Endothelial cell of umbilical vein (primary cell): Measurements from ENCODE around the gene ADI1. TPM values are rescaled to one million over a fixed set of nuclear protein-coding genes. Genes with fewer than 3 reads are reported as not detected.

Source experiments
- BruUV-seq: library from RNA; stranded (reverse); fragments of 400-500 nt; replicated peaks from 2 replicates; lab custom pipeline; 2021; lab: Mats Ljungman, UMichigan
- CTCF ChIA-PET: fragments of 300-600, 350-600 bp; sonication (Branson Sonifier 250); formaldehyde crosslinking; loops from one replicate; lab custom pipeline; 2021; ENCODE audit warnings: antibody characterized with exemption, inconsistent platforms; lab: Charles Lee
- POLR2A ChIA-PET: fragments of 300-600, 350-600 bp; sonication (Branson Sonifier 250); formaldehyde crosslinking; loops from one replicate; lab custom pipeline; 2021; ENCODE audit warnings: antibody characterized with exemption, inconsistent platforms; lab: Charles Lee
- DNase-seq: peaks from one replicate; pipeline ENCODE4 v3.0.0-alpha.2; 2011; ENCODE audit warnings: low read depth, low spot score
- FAIRE-seq: peaks from 2 replicates; lab custom pipeline; 2011; peaks lifted over from hg19 to GRCh38; lab: Jason Lieb, UNC
- H2AFZ ChIP-seq: 2 replicates; pipeline ENCODE4 v1.6.0; 2012; ENCODE audit warnings: low read depth, low read length, control low read depth, inconsistent platforms
- H3K27ac ChIP-seq: 2 replicates; pipeline ENCODE4 v1.5.1; 2011; ENCODE audit warnings: low read depth, mild to moderate bottlenecking, control low read depth, low read length, moderate library complexity; ENCODE audit not compliant: insufficient read depth
- H3K27me3 ChIP-seq, 2 experiments: 2 replicates each; pipeline versions ENCODE4 v1.6.0 to v1.6.1; 2011; ENCODE audit warnings: low read length in 2 of 2, mixed read lengths in 1 of 2; ENCODE audit not compliant: control insufficient read depth in 2 of 2, insufficient read depth in 2 of 2
- H3K36me3 ChIP-seq, 2 experiments: 2 replicates in 1 of 2; 3 replicates in 1 of 2; pipeline ENCODE4 v1.5.1; 2011; ENCODE audit warnings: low read length in 2 of 2, mild to moderate bottlenecking in 1 of 2, moderate library complexity in 1 of 2; ENCODE audit not compliant: control insufficient read depth in 2 of 2, insufficient read depth in 2 of 2; ENCODE audit errors: extremely low read depth in 1 of 2
- H3K4me1 ChIP-seq: 3 replicates; pipeline ENCODE4 v1.5.1; 2011; ENCODE audit warnings: mild to moderate bottlenecking, low read length; ENCODE audit not compliant: control insufficient read depth, insufficient read depth; ENCODE audit errors: extremely low read depth
- H3K4me2 ChIP-seq: 2 replicates; pipeline ENCODE4 v1.6.1; 2011; ENCODE audit warnings: low read length, control low read depth, mixed read lengths; ENCODE audit not compliant: insufficient read depth
- H3K4me3 ChIP-seq, 3 experiments: fragments of 200-600 bp in 1 of 3; sonication (generic), shearing (Covaris generic) in 1 of 3; replicated peaks in 1 of 3; 2 replicates each; pipeline ENCODE4 v1.5.1; 2011 to 2016; ENCODE audit warnings: control low read depth in 3 of 3, low read length in 3 of 3, mild to moderate bottlenecking in 2 of 3, inconsistent platforms in 1 of 3, low read depth in 1 of 3, moderate library complexity in 1 of 3; ENCODE audit not compliant: insufficient read depth in 1 of 3
- H3K79me2 ChIP-seq: 2 replicates; pipeline ENCODE4 v1.6.0; 2012; ENCODE audit warnings: low read length, inconsistent platforms; ENCODE audit not compliant: control insufficient read depth, insufficient read depth
- H3K9ac ChIP-seq: replicated peaks from 2 replicates; pipeline ENCODE3; 2011; ENCODE audit warnings: low read length, control low read depth; ENCODE audit not compliant: insufficient read depth; ENCODE audit errors: extremely low read depth
- H3K9me1 ChIP-seq: replicated peaks from 3 replicates; pipeline ENCODE4 v1.6.0; 2011; ENCODE audit warnings: mild to moderate bottlenecking, low read length; ENCODE audit not compliant: control insufficient read depth, insufficient read depth; ENCODE audit errors: extremely low read depth
- H3K9me3 ChIP-seq: replicated peaks from 2 replicates; pipeline ENCODE4 v1.5.1; 2012; ENCODE audit warnings: low read length, inconsistent platforms; ENCODE audit not compliant: control insufficient read depth, insufficient read depth
- H4K20me1 ChIP-seq: replicated peaks from 2 replicates; pipeline ENCODE3; 2011; ENCODE audit warnings: mild to moderate bottlenecking, low read length; ENCODE audit not compliant: control insufficient read depth, insufficient read depth; ENCODE audit errors: extremely low read depth
- EZH2 ChIP-seq: IDR thresholded peaks from 2 replicates; pipeline ENCODE4 v1.6.1; 2012; ENCODE audit warnings: borderline replicate concordance, low read depth, mild to moderate bottlenecking, moderate library complexity, low read length, inconsistent platforms; ENCODE audit not compliant: severe bottlenecking
- FOS ChIP-seq: IDR thresholded peaks from 2 replicates; pipeline ENCODE4 v1.6.1; 2011; ENCODE audit warnings: mild to moderate bottlenecking, low read length, moderate library complexity, borderline replicate concordance; ENCODE audit not compliant: insufficient read depth
- GATA2 ChIP-seq: IDR thresholded peaks from 2 replicates; pipeline ENCODE4 v1.7.0; 2011; ENCODE audit warnings: low read depth, mild to moderate bottlenecking, moderate library complexity, mixed read lengths, low read length; ENCODE audit not compliant: insufficient read length, insufficient read depth
- JUN ChIP-seq: IDR thresholded peaks from 2 replicates; pipeline ENCODE4 v1.6.1; 2011; ENCODE audit warnings: borderline replicate concordance, low read depth; ENCODE audit not compliant: insufficient read length, insufficient read depth
- MYC ChIP-seq: IDR thresholded peaks from one replicate; pipeline ENCODE4 v1.6.1; 2011; ENCODE audit warnings: mild to moderate bottlenecking, low read depth, low read length
- POLR2A ChIP-seq: IDR thresholded peaks from 2 replicates; pipeline ENCODE4 v1.6.1; 2012; ENCODE audit warnings: low read depth, mild to moderate bottlenecking, control low read depth, low read length
- POLR2AphosphoS5 ChIP-seq: IDR thresholded peaks from 2 replicates; pipeline ENCODE4 v1.6.1; 2012; ENCODE audit warnings: low read depth, mild to moderate bottlenecking, control low read depth, low read length, moderate library complexity; ENCODE audit not compliant: insufficient read depth
- dilution Hi-C: fragments of 300-500 bp; cut with MboI; formaldehyde crosslinking; loops from one replicate; pipeline ENCODE4 v1.15.0; 2019; ENCODE audit warnings: low sequenced_read_pairs; ENCODE audit not compliant: extremely low pct_ligation_motif_present
- intact Hi-C: fragments of 100-400 bp; cut with micrococcal nuclease; formaldehyde crosslinking; loops from one replicate; pipeline ENCODE4 v1.10.0; 2022
- polyA plus RNA-seq, 4 experiments: library from polyadenylated mRNA; depleted of rRNA in 3 of 4; stranded (reverse) in 3 of 4; unstranded in 1 of 4; fragments of >200 nt; gene quantifications; 2 replicates each; pipeline versions ENCODE4 v1.2.1 to v1.2.3, GENCODE V29; 2011 to 2012; ENCODE audit warnings: missing spikeins in 1 of 4
- total RNA-seq: library from RNA; stranded (reverse); gene quantifications from 2 replicates; pipeline ENCODE4 v1.2.3, GENCODE V29; 2021
- TF ChIP-seq, protein P1 (sequence below), 2 donors: IDR thresholded peaks; 1 replicate in 1 of 2; 2 replicates in 1 of 2; pipeline ENCODE4 v1.5.1; 2011; ENCODE audit warnings: low read length in 2 of 2, mild to moderate bottlenecking in 2 of 2, moderate library complexity in 2 of 2, control low read depth in 1 of 2, inconsistent platforms in 1 of 2, low read depth in 1 of 2; ENCODE audit not compliant: insufficient read depth in 1 of 2; ENCODE audit errors: extremely low read depth in 1 of 2
- TF ChIP-seq, protein P2 (sequence below): IDR thresholded peaks from 2 replicates; pipeline ENCODE4 v1.6.1; 2011; ENCODE audit not compliant: insufficient read depth, insufficient read length

The ADI1 gene
- total and polyA plus RNA-seq, 2 donors (not counting 3 experiments of a cell fraction or from before 2014, with no cell fraction given) = 38.6 to 49.7 TPM

DNA sequence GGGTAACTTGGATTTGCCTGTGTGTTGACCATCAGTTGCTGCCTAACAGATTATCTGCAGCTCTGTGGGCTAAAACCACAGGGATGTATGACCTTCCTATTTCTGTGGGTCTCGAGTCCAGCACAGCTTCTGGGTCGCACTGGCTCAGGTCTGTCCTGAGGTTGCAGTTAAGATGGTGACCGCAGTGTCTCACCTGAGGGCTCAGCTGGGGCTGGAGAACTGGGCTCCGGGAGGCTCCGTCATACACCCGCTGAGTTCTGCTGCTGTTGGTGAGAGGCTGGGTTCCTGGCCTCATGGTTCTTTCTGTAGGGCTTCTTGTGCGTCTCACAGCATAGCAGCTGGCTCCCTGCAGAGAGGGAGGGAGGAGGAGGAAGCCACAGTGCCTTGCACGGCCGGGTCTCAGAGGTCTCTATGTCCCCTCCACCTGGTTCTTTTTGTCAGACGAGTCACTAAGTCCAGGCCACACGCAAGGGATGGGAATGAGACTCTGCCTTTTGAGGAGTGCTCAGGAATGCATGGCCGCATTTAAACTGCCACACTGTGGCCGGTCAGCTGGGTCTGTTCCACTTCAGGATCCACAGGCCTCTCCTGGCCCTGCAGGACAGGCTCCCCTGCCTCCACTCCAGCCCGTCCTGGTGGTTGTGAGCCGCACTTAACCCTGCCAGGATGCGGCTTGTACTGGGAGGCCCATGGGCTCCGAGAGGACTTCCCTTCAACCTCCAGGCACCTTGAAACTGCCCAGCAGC is 67.2 kb downstream of the ADI1 start:
- no TSS peak for BruUV-seq
- peaks cover 12% of the 10 kb centered on the region for H3K4me1 ChIP-seq
- intact Hi-C loops = no loop called here

More for the DNA sequence above, 67.2 kb downstream of the ADI1 start:
- ChIA-PET CTCF (interaction anchor here (0.9 to 2.7 kb wide), 4 partner anchors 10 to 29 kb away, joined by 3 to 19 read pairs (median 7); no protein-coding TSS in a partner anchor), POLR2A (no interaction called here)
- no peaks in the 10 kb centered on the region for H3K27me3 ChIP-seq
- no peak for DNase-seq
- H3K27ac ChIP-seq = no peak overlapping the region
- H3K9ac ChIP-seq = no peak overlapping the region
- H2AFZ ChIP-seq = no peak overlapping the region
- no peaks in the 10 kb centered on the region for H4K20me1 ChIP-seq
- no peaks in the 10 kb centered on the region for H3K9me3 ChIP-seq
- H3K4me2 ChIP-seq = no peak overlapping the region
- no peak overlapping the region for H3K4me3 ChIP-seq
- FAIRE-seq = no peak
- H3K79me2 ChIP-seq = no peaks in the 10 kb centered on the region
- TF ChIP-seq FOS = no peak
- no peak for TF ChIP-seq EZH2
- TF ChIP-seq POLR2AphosphoS5 = no peak
- TF ChIP-seq, protein P1, sequence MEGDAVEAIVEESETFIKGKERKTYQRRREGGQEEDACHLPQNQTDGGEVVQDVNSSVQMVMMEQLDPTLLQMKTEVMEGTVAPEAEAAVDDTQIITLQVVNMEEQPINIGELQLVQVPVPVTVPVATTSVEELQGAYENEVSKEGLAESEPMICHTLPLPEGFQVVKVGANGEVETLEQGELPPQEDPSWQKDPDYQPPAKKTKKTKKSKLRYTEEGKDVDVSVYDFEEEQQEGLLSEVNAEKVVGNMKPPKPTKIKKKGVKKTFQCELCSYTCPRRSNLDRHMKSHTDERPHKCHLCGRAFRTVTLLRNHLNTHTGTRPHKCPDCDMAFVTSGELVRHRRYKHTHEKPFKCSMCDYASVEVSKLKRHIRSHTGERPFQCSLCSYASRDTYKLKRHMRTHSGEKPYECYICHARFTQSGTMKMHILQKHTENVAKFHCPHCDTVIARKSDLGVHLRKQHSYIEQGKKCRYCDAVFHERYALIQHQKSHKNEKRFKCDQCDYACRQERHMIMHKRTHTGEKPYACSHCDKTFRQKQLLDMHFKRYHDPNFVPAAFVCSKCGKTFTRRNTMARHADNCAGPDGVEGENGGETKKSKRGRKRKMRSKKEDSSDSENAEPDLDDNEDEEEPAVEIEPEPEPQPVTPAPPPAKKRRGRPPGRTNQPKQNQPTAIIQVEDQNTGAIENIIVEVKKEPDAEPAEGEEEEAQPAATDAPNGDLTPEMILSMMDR (IDR thresholded peaks at IDR 0.05; ENCODE audit: extremely low read depth in 1 of 2, insufficient read depth in 1 of 2, low read depth in 1 of 2, low read length in 2 of 2) = no peak
- no peak for TF ChIP-seq POLR2A
- no peak for TF ChIP-seq MYC
- TF ChIP-seq, protein P2, sequence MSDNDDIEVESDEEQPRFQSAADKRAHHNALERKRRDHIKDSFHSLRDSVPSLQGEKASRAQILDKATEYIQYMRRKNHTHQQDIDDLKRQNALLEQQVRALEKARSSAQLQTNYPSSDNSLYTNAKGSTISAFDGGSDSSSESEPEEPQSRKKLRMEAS = no peak
- TF ChIP-seq GATA2 = no peak
- TF ChIP-seq JUN = no peak
- H3K9me1 ChIP-seq = no peaks in the 10 kb centered on the region
- dilution Hi-C loops = no loop called here
- H3K36me3 ChIP-seq = peaks cover 0 to 2% of the 10 kb centered on the region in 2 experiments
